ENCODE measurements around the gene ARID1B. TPM values are rescaled to one million over a fixed set of nuclear protein-coding genes. Genes with fewer than 3 reads are reported as not detected.
"Not testable (repeated sequence)": the region's sequence is repeated elsewhere in the genome, so short reads cannot be mapped to it uniquely, and the experiment has no call there.

The ARID1B gene
- total and polyA plus RNA-seq, 4 donors, result 7.0 to 49.0 (median 24.2) TPM

GRCh38 chr6:157144859-157145568, 367.8 kb downstream of the ARID1B start:
- no peak for DNase-seq (ENCODE audit: low spot score)
- Histone ChIP-seq H3K4me1 (ENCODE audit: control insufficient read depth in 4 of 4, insufficient read depth in 4 of 4, low read length in 3 of 4) (no peaks in the 10 kb centered on the region), H3K36me3 (ENCODE audit: control insufficient read depth in 4 of 4, insufficient read depth in 3 of 4, low read depth in 1 of 4, low read length in 3 of 4) (peaks cover 2 to 18% (median 6%) of the 10 kb centered on the region in 4 donors), H3K27me3 (ENCODE audit: control insufficient read depth in 4 of 4, insufficient read depth in 4 of 4, low read length in 3 of 4) (no peaks in the 10 kb centered on the region), H3K9me3 (ENCODE audit: control insufficient read depth in 4 of 4, low read length in 3 of 4) (no peaks in the 10 kb centered on the region), H3K9ac (ENCODE audit: low read depth in 1 of 2, low read length in 2 of 2) (no peak overlapping the region), H3K27ac (ENCODE audit: low read depth in 1 of 2, low read length in 2 of 2) (no peak overlapping the region), H3K4me3 (ENCODE audit: low read depth in 1 of 3, low read length in 3 of 3) (no peak overlapping the region)
- TF ChIP-seq CTCF (IDR thresholded peaks at IDR 0.05; ENCODE audit: low read depth, low read length, missing input control) (no peak), MAX (IDR thresholded peaks at IDR 0.05) (no peak), RXRA (IDR thresholded peaks at IDR 0.05) (no peak), NR2F2 (IDR thresholded peaks at IDR 0.05) (no peak), ATF3 (IDR thresholded peaks at IDR 0.05) (no peak), FOXA2 (IDR thresholded peaks at IDR 0.05) (no peak)
- WGBS, result 80% methylated on average over 19 of the region's 19 CpGs

GRCh38 chr6:157145656-157146285, 368.6 kb downstream of the ARID1B start:
- Histone ChIP-seq H3K9me3 (ENCODE audit: control insufficient read depth in 4 of 4, low read length in 3 of 4) (no peaks in the 10 kb centered on the region), H3K9ac (ENCODE audit: low read depth in 1 of 2, low read length in 2 of 2) (no peak overlapping the region), H3K36me3 (ENCODE audit: control insufficient read depth in 4 of 4, insufficient read depth in 3 of 4, low read depth in 1 of 4, low read length in 3 of 4) (peaks cover 2 to 19% (median 5%) of the 10 kb centered on the region in 4 donors), H3K4me3 (ENCODE audit: low read depth in 1 of 3, low read length in 3 of 3) (no peak overlapping the region), H3K27me3 (ENCODE audit: control insufficient read depth in 4 of 4, insufficient read depth in 4 of 4, low read length in 3 of 4) (no peaks in the 10 kb centered on the region), H3K27ac (ENCODE audit: low read depth in 1 of 2, low read length in 2 of 2) (no peak overlapping the region), H3K4me1 (ENCODE audit: control insufficient read depth in 4 of 4, insufficient read depth in 4 of 4, low read length in 3 of 4) (no peaks in the 10 kb centered on the region)
- no peak for DNase-seq (ENCODE audit: low spot score)
- 93% methylated on average over 6 of the region's 6 CpGs for WGBS
- TF ChIP-seq, protein P1, sequence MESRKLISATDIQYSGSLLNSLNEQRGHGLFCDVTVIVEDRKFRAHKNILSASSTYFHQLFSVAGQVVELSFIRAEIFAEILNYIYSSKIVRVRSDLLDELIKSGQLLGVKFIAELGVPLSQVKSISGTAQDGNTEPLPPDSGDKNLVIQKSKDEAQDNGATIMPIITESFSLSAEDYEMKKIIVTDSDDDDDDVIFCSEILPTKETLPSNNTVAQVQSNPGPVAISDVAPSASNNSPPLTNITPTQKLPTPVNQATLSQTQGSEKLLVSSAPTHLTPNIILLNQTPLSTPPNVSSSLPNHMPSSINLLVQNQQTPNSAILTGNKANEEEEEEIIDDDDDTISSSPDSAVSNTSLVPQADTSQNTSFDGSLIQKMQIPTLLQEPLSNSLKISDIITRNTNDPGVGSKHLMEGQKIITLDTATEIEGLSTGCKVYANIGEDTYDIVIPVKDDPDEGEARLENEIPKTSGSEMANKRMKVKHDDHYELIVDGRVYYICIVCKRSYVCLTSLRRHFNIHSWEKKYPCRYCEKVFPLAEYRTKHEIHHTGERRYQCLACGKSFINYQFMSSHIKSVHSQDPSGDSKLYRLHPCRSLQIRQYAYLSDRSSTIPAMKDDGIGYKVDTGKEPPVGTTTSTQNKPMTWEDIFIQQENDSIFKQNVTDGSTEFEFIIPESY (IDR thresholded peaks at IDR 0.05), result no peak

DNA sequence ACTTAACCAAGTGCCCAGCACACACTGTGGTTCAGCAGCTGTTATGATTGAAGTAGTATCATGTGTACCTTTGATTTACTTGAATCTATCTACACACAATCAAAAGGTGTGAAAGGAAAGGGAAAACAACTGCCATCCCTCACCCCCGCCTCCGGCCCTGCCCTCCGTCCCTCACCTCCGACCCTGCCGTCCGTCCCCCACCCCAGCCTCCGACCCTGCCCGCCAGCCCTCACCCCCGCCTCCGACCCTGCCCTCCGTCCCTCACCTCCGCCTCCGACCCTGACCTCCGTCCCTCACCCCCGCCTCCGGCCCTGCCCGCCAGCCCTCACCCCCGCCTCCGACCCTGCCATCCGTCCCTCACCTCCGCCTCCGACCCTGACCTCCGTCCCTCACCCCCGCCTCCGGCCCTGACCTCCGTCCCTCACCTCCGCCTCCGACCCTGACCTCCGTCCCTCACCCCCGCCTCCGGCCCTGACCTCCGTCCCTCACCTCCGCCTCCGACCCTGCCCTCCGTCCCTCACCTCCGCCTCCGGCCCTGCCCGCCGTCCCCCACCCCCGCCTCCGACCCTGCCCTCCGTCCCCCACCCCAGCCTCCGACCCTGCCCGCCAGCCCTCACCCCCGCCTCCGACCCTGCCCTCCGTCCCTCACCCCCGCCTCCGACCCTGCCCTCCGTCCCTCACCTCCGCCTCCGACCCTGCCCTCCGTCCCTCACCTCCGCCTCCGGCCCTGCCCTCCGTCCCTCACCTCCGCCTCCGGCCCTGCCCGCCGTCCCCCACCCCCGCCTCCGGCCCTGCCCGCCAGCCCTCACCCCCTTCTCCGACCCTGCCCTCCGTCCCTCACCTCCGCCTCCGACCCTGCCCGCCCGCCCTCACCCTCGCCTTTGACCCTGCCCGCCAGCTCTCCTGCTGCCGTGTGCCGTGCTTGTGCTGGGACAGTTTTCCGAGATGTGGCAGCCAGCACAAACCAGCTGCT, 370.2 kb downstream of the ARID1B start:
- DNase-seq (ENCODE audit: low spot score); H3K9ac ChIP-seq (ENCODE audit: low read depth in 1 of 2, low read length in 2 of 2); H3K27me3 ChIP-seq (ENCODE audit: control insufficient read depth in 4 of 4, insufficient read depth in 4 of 4, low read length in 3 of 4); H3K4me1 ChIP-seq (ENCODE audit: control insufficient read depth in 4 of 4, insufficient read depth in 4 of 4, low read length in 3 of 4); H3K36me3 ChIP-seq (ENCODE audit: control insufficient read depth in 4 of 4, insufficient read depth in 3 of 4, low read depth in 1 of 4, low read length in 3 of 4); H3K4me3 ChIP-seq (ENCODE audit: low read depth in 1 of 3, low read length in 3 of 3); H3K9me3 ChIP-seq (ENCODE audit: control insufficient read depth in 4 of 4, low read length in 3 of 4); H3K27ac ChIP-seq (ENCODE audit: low read depth in 1 of 2, low read length in 2 of 2): not testable (repeated sequence)
- 96% methylated on average over 71 of the region's 74 CpGs for WGBS

Data from liver (tissue), 9 donors.